ENCODE data around the gene ITPRID2.

ITPRID2 gene

GRCh38 chr2:181944164-181944913 lies 52.8 kb downstream of the ITPRID2 start:
- no peaks in the 10 kb centered on the region for H3K9me3 ChIP-seq (ENCODE audit: control insufficient read depth, low read length)
- no peak for DNase-seq
- no peaks in the 10 kb centered on the region for H3K27me3 ChIP-seq (replicated peaks; ENCODE audit: control insufficient read depth, insufficient read depth, low read length, poor library complexity, severe bottlenecking)
- no peak overlapping the region for H3K27ac ChIP-seq (ENCODE audit: insufficient read depth, low read length, poor library complexity, severe bottlenecking)
- no peaks in the 10 kb centered on the region for H3K4me1 ChIP-seq (ENCODE audit: control insufficient read depth, insufficient read depth, low read length, poor library complexity, severe bottlenecking)
- no peak overlapping the region for H3K4me3 ChIP-seq (ENCODE audit: insufficient read depth, low read depth, low read length, poor library complexity, severe bottlenecking)
- no peaks in the 10 kb centered on the region for H3K36me3 ChIP-seq (ENCODE audit: control insufficient read depth, insufficient read depth, low read length)

DNA sequence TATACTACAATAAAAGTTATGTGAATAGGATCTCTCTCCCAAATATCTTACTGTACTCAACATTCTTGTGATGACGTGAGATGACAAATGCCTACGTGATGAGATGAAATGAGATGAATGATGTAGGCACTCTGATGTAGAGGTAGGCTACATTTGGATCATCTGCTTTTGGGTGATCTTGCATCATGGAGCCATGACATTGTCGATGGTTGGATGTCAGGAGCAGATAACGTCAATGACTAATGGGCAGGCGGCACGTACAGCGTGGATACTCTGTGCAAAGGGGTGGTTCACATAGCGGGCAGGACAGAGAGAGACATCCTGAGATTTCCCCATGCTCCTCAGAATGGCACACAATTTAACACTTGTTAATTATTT lies 53.4 kb downstream of the ITPRID2 start:
- H3K36me3 ChIP-seq (ENCODE audit: control insufficient read depth, insufficient read depth, low read length): no peaks in the 10 kb centered on the region
- H3K4me1 ChIP-seq (ENCODE audit: control insufficient read depth, insufficient read depth, low read length, poor library complexity, severe bottlenecking): no peaks in the 10 kb centered on the region
- H3K4me3 ChIP-seq (ENCODE audit: insufficient read depth, low read depth, low read length, poor library complexity, severe bottlenecking): no peak overlapping the region
- no peak for DNase-seq
- H3K27me3 ChIP-seq (replicated peaks; ENCODE audit: control insufficient read depth, insufficient read depth, low read length, poor library complexity, severe bottlenecking): no peaks in the 10 kb centered on the region
- H3K27ac ChIP-seq (ENCODE audit: insufficient read depth, low read length, poor library complexity, severe bottlenecking): no peak overlapping the region
- H3K9me3 ChIP-seq (ENCODE audit: control insufficient read depth, low read length): no peaks in the 10 kb centered on the region

DNA sequence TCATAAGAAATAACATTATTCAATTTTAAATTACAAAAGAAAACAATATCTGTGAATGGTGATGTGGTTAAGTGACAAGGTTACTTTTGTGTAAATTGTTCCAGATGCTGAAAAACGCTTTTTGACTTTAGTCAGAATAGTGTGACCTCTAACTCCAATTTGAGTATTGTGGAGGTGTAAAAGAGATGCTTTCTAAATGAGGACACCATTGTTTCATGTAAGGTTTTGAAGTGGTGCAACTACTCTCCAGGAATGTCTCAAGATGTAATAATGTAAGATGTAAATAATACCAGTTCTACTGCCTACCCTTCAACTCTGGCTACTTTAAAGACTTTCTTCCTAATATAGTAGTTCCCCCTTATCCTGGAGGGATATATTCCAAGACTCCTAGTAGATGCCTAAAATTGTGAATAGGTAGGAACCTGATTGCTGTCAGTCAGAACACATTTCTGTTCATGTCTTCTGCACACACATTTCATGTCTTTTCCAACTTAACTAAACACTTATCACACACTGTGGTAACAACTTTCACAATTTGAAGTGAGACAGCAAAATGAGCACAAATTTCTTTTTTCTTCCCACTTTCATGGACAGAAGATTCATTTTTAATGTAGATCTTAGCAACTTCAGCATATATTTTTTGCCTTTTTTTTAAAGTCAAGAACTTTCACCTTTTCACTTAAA lies 55.1 kb downstream of the ITPRID2 start:
- no peaks in the 10 kb centered on the region for H3K4me1 ChIP-seq (ENCODE audit: control insufficient read depth, insufficient read depth, low read length, poor library complexity, severe bottlenecking)
- no peak overlapping the region for H3K4me3 ChIP-seq (ENCODE audit: insufficient read depth, low read depth, low read length, poor library complexity, severe bottlenecking)
- H3K27ac ChIP-seq (ENCODE audit: insufficient read depth, low read length, poor library complexity, severe bottlenecking): no peak overlapping the region
- H3K36me3 ChIP-seq (ENCODE audit: control insufficient read depth, insufficient read depth, low read length): no peaks in the 10 kb centered on the region
- no peaks in the 10 kb centered on the region for H3K9me3 ChIP-seq (ENCODE audit: control insufficient read depth, low read length)
- no peak for DNase-seq
- H3K27me3 ChIP-seq (replicated peaks; ENCODE audit: control insufficient read depth, insufficient read depth, low read length, poor library complexity, severe bottlenecking): no peaks in the 10 kb centered on the region

GRCh38 chr2:181947273-181947672 lies 55.7 kb downstream of the ITPRID2 start:
- Histone ChIP-seq H3K27ac (ENCODE audit: insufficient read depth, low read length, poor library complexity, severe bottlenecking) (no peak overlapping the region), H3K4me3 (ENCODE audit: insufficient read depth, low read depth, low read length, poor library complexity, severe bottlenecking) (no peak overlapping the region), H3K36me3 (ENCODE audit: control insufficient read depth, insufficient read depth, low read length) (no peaks in the 10 kb centered on the region), H3K9me3 (ENCODE audit: control insufficient read depth, low read length) (no peaks in the 10 kb centered on the region), H3K4me1 (ENCODE audit: control insufficient read depth, insufficient read depth, low read length, poor library complexity, severe bottlenecking) (no peaks in the 10 kb centered on the region), H3K27me3 (replicated peaks; ENCODE audit: control insufficient read depth, insufficient read depth, low read length, poor library complexity, severe bottlenecking) (no peaks in the 10 kb centered on the region)
- no peak for DNase-seq

DNA sequence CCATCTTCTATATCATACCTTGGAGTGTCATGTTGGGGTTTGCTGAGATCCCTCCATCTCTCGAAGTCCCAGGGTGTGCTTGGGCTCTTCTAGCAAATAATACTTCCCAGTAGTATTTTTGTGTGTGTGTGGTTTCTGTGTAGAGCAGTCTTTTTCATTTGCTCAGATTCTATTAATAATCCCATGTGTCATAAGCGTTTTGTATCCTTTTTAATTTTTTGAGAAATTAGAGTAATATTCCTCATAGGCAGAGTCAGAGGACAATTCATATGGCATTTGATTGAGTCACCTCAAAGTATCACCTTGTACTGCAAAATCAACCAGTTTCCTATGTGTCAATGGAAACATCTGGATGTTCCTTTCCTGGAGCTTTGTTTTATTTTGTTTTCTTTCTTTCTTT lies 56.7 kb downstream of the ITPRID2 start:
- Histone ChIP-seq H3K9me3 (ENCODE audit: control insufficient read depth, low read length) (no peaks in the 10 kb centered on the region), H3K4me3 (ENCODE audit: insufficient read depth, low read depth, low read length, poor library complexity, severe bottlenecking) (no peak overlapping the region), H3K27me3 (replicated peaks; ENCODE audit: control insufficient read depth, insufficient read depth, low read length, poor library complexity, severe bottlenecking) (no peaks in the 10 kb centered on the region), H3K36me3 (ENCODE audit: control insufficient read depth, insufficient read depth, low read length) (no peaks in the 10 kb centered on the region), H3K27ac (ENCODE audit: insufficient read depth, low read length, poor library complexity, severe bottlenecking) (no peak overlapping the region), H3K4me1 (ENCODE audit: control insufficient read depth, insufficient read depth, low read length, poor library complexity, severe bottlenecking) (no peaks in the 10 kb centered on the region)
- DNase-seq: no peak

GRCh38 chr2:181949047-181949446 lies 57.5 kb downstream of the ITPRID2 start:
- DNase-seq: no peak
- Histone ChIP-seq H3K27ac (ENCODE audit: insufficient read depth, low read length, poor library complexity, severe bottlenecking) (no peak overlapping the region), H3K4me1 (ENCODE audit: control insufficient read depth, insufficient read depth, low read length, poor library complexity, severe bottlenecking) (peaks cover 1% of the 10 kb centered on the region), H3K4me3 (ENCODE audit: insufficient read depth, low read depth, low read length, poor library complexity, severe bottlenecking) (no peak overlapping the region), H3K9me3 (ENCODE audit: control insufficient read depth, low read length) (no peaks in the 10 kb centered on the region), H3K27me3 (replicated peaks; ENCODE audit: control insufficient read depth, insufficient read depth, low read length, poor library complexity, severe bottlenecking) (no peaks in the 10 kb centered on the region), H3K36me3 (ENCODE audit: control insufficient read depth, insufficient read depth, low read length) (no peaks in the 10 kb centered on the region)

GRCh38 chr2:181952404-181953226 lies 61.1 kb downstream of the ITPRID2 start:
- Histone ChIP-seq H3K27ac (ENCODE audit: insufficient read depth, low read length, poor library complexity, severe bottlenecking) (no peak overlapping the region), H3K36me3 (ENCODE audit: control insufficient read depth, insufficient read depth, low read length) (no peaks in the 10 kb centered on the region), H3K27me3 (replicated peaks; ENCODE audit: control insufficient read depth, insufficient read depth, low read length, poor library complexity, severe bottlenecking) (no peaks in the 10 kb centered on the region), H3K4me1 (ENCODE audit: control insufficient read depth, insufficient read depth, low read length, poor library complexity, severe bottlenecking) (peaks cover 5% of the 10 kb centered on the region), H3K9me3 (ENCODE audit: control insufficient read depth, low read length) (no peaks in the 10 kb centered on the region), H3K4me3 (ENCODE audit: insufficient read depth, low read depth, low read length, poor library complexity, severe bottlenecking) (no peak overlapping the region)
- DNase-seq: no peak

DNA sequence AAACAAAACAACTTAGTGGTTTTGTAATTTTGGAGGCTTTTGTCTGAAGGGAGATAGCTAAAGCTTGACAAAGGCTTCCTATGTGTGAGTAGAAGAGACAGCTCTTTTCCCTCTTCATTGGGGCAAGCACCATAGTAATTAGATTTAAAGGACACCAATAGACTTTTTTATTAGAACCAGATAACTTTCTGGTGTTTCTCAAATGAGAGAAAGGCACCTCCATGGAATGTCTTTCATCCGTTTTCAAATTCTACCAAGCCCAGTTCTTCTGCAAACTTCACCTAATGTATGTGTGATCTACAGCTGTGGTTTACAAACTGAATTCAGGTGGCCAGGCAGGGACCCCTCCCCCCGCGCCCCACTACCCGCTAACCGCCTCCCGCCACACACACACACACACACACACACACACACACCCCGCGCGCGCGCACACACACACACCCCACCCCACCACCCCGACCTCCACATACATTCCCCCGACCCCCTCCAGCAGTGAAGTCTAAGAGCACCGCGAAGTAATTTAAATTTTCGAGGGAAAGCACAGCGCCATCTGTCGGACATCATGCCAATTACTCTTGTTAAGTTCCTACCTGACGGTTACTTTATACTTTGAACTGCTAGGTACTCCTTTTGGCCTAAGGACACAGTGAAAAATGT lies 62.5 kb downstream of the ITPRID2 start:
- peak overlapping the region; percentile 33 for H3K4me3 ChIP-seq (ENCODE audit: insufficient read depth, low read depth, low read length, poor library complexity, severe bottlenecking)
- no peak overlapping the region for H3K27ac ChIP-seq (ENCODE audit: insufficient read depth, low read length, poor library complexity, severe bottlenecking)
- no peaks in the 10 kb centered on the region for H3K27me3 ChIP-seq (replicated peaks; ENCODE audit: control insufficient read depth, insufficient read depth, low read length, poor library complexity, severe bottlenecking)

GRCh38 chr2:181954538-181954883 lies 63.0 kb downstream of the ITPRID2 start:
- H3K4me3 ChIP-seq (ENCODE audit: insufficient read depth, low read depth, low read length, poor library complexity, severe bottlenecking): no peak overlapping the region
- no peaks in the 10 kb centered on the region for H3K27me3 ChIP-seq (replicated peaks; ENCODE audit: control insufficient read depth, insufficient read depth, low read length, poor library complexity, severe bottlenecking)
- H3K36me3 ChIP-seq (ENCODE audit: control insufficient read depth, insufficient read depth, low read length): no peaks in the 10 kb centered on the region
- no peaks in the 10 kb centered on the region for H3K9me3 ChIP-seq (ENCODE audit: control insufficient read depth, low read length)
- no peak for DNase-seq
- no peak overlapping the region for H3K27ac ChIP-seq (ENCODE audit: insufficient read depth, low read length, poor library complexity, severe bottlenecking)
- H3K4me1 ChIP-seq (ENCODE audit: control insufficient read depth, insufficient read depth, low read length, poor library complexity, severe bottlenecking): peaks cover 5% of the 10 kb centered on the region

More for the DNA sequence above, 62.5 kb downstream of the ITPRID2 start:
- peaks cover 5% of the 10 kb centered on the region for H3K4me1 ChIP-seq (ENCODE audit: control insufficient read depth, insufficient read depth, low read length, poor library complexity, severe bottlenecking)
- H3K36me3 ChIP-seq (ENCODE audit: control insufficient read depth, insufficient read depth, low read length): no peaks in the 10 kb centered on the region
- peak; percentile 5 to 45 (median 11) for DNase-seq
- no peaks in the 10 kb centered on the region for H3K9me3 ChIP-seq (ENCODE audit: control insufficient read depth, low read length)
